ENCODE data around the gene CDK2AP2. TPM values are rescaled to one million over a fixed set of nuclear protein-coding genes. Genes with fewer than 3 reads are reported as not detected.
A peak's percentile ranks its signal among the peaks of the same experiment; 100 is the strongest.
"Not testable (repeated sequence)": the region's sequence is repeated elsewhere in the genome, so short reads cannot be mapped to it uniquely, and the experiment has no call there.

The CDK2AP2 gene
- 100 to 1,000 TPM in 1 of 2 donors, 10 to 100 TPM in 1; 91.6 to 142 TPM for total RNA-seq

- no peaks in the 10 kb centered on the region for H3K27me3 ChIP-seq
- peaks cover 23% of the 10 kb centered on the region for H3K4me1 ChIP-seq
- DNase-seq: peak; percentile 100
- no peak for TF ChIP-seq CTCF (IDR thresholded peaks at IDR 0.05)
- intact Hi-C loops (cut with DNase I): loop anchor here (5.0 kb wide), 2 partner anchors 116 to 161 kb away; partner anchors contain the start of gene RAD9A
- peak within 1 kb of the TSS; percentile 84 to 95 for H3K9ac ChIP-seq (ENCODE audit: low read depth in 2 of 2, low read length in 2 of 2)
- H3K9me3 ChIP-seq: no peaks in the 10 kb centered on the region
- H3K27ac ChIP-seq: peak within 1 kb of the TSS; percentile 92
- H3K36me3 ChIP-seq: no peaks in the 10 kb centered on the region
- peak within 1 kb of the TSS; percentile 66 for H3K4me3 ChIP-seq
Observed at GRCh38 chr11:67507864-67508485, at the start of gene CDK2AP2. Gene CDK2AP2 (minus strand): TSS chr11:67508162. CDS start chr11:67508082, 80 bp downstream.

- Histone ChIP-seq H3K36me3 (no peaks in the 10 kb centered on the region), H3K4me3 (no peak overlapping the region), H3K27ac (no peak overlapping the region), H3K4me1 (peaks cover 5% of the 10 kb centered on the region), H3K27me3 (no peaks in the 10 kb centered on the region), H3K9ac (ENCODE audit: low read depth in 2 of 2, low read length in 2 of 2) (no peak overlapping the region), H3K9me3 (no peaks in the 10 kb centered on the region)
- intact Hi-C loops (cut with DNase I): no loop called here
- no peak for DNase-seq
- TF ChIP-seq CTCF (IDR thresholded peaks at IDR 0.05): no peak
Observed at GRCh38 chr11:67556244-67556643, 48.3 kb upstream of the CDK2AP2 start.

GRCh38 chr11:67551697-67552096 is 43.7 kb upstream of the CDK2AP2 start:
- H3K4me1 ChIP-seq; H3K4me3 ChIP-seq; H3K27me3 ChIP-seq; DNase-seq; H3K27ac ChIP-seq; H3K9ac ChIP-seq (ENCODE audit: low read depth in 2 of 2, low read length in 2 of 2); intact Hi-C loops (cut with DNase I); H3K36me3 ChIP-seq; H3K9me3 ChIP-seq: not testable (repeated sequence)

GRCh38 chr11:67551127-67551526 is 43.2 kb upstream of the CDK2AP2 start:
- DNase-seq: no peak
- intact Hi-C loops (cut with DNase I): no loop called here

GRCh38 chr11:67548555-67549110 is 40.7 kb upstream of the CDK2AP2 start:
- Histone ChIP-seq H3K27ac (no peak overlapping the region), H3K36me3 (no peaks in the 10 kb centered on the region), H3K9me3 (no peaks in the 10 kb centered on the region), H3K27me3 (no peaks in the 10 kb centered on the region), H3K4me3 (no peak overlapping the region), H3K9ac (ENCODE audit: low read depth in 2 of 2, low read length in 2 of 2) (no peak overlapping the region), H3K4me1 (peaks cover 3% of the 10 kb centered on the region)
- TF ChIP-seq CTCF (IDR thresholded peaks at IDR 0.05): no peak
- DNase-seq: no peak
- intact Hi-C loops (cut with DNase I): no loop called here

More at GRCh38 chr11:67551127-67551526, 43.2 kb upstream of the CDK2AP2 start:
- no peaks in the 10 kb centered on the region for H3K36me3 ChIP-seq
- H3K27me3 ChIP-seq: no peaks in the 10 kb centered on the region
- no peak overlapping the region for H3K27ac ChIP-seq
- no peak for TF ChIP-seq CTCF (IDR thresholded peaks at IDR 0.05)
- H3K9ac ChIP-seq (ENCODE audit: low read depth in 2 of 2, low read length in 2 of 2): no peak overlapping the region
- H3K4me1 ChIP-seq: no peaks in the 10 kb centered on the region
- H3K4me3 ChIP-seq: no peak overlapping the region
- H3K9me3 ChIP-seq: no peaks in the 10 kb centered on the region

GRCh38 chr11:67548112-67548511 is 40.1 kb upstream of the CDK2AP2 start:
- DNase-seq; H3K27me3 ChIP-seq; H3K9me3 ChIP-seq; H3K36me3 ChIP-seq; H3K4me1 ChIP-seq; H3K9ac ChIP-seq (ENCODE audit: low read depth in 2 of 2, low read length in 2 of 2); intact Hi-C loops (cut with DNase I); H3K4me3 ChIP-seq; H3K27ac ChIP-seq: not testable (repeated sequence)

All from colonic mucosa (tissue), 4 donors.